GM19455 (cell line): Measurements from ENCODE around the gene ACOT8.
"Not testable (repeated sequence)": the region's sequence is repeated elsewhere in the genome, so short reads cannot be mapped to it uniquely, and the experiment has no call there.

Experiments
- ATAC-seq: cut with Tn5 transposase; IDR thresholded peaks from one replicate; pipeline ENCODE4 v1.9.1; 2021; ENCODE audit not compliant: unreplicated experiment

The ACOT8 gene

GRCh38 chr20:45797955-45798354 is 59.2 kb downstream of the ACOT8 start:
- not testable (repeated sequence) for ATAC-seq

- ATAC-seq, result not testable (repeated sequence)
These were observed 59.7 kb downstream of the ACOT8 start for GRCh38 chr20:45797510-45797909.

- ATAC-seq, result no peak
These were observed 60.7 kb downstream of the ACOT8 start for GRCh38 chr20:45796337-45797065.

- ATAC-seq, result peak; percentile 8
These were observed 64.7 kb downstream of the ACOT8 start for GRCh38 chr20:45792317-45793118.
